Activated CD8-positive, alpha-beta memory T cell treated with anti-CD3 and anti-CD28 coated beads for 48 hours (primary cell): ENCODE results near the gene TNFAIP2.

Source experiments
- DNase-seq, 3 experiments: peaks; one replicate each; pipeline ENCODE4 v3.0.0-alpha.2; 2020; ENCODE audit warnings: low read depth in 2 of 3, low spot score in 2 of 3

Gene TNFAIP2

DNA sequence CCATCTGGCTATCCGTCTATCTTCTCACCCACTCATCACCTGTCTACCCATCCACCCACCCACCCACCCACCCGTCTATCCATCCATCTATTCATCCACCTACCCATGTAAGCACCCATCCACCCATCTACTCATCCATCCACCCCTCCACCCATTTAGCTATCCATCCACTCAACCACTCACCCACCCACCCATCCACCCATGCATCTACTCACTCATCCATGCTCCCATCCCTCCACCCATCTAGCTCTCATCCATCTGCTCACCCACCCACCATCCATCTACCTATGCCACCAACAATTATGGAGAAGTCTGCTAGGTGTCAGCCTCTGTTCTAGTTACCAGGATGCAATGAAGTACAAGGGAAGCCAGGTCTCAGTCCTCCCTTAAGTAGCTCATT is 11.1 kb downstream of the TNFAIP2 start:
- DNase-seq, result no peak

DNA sequence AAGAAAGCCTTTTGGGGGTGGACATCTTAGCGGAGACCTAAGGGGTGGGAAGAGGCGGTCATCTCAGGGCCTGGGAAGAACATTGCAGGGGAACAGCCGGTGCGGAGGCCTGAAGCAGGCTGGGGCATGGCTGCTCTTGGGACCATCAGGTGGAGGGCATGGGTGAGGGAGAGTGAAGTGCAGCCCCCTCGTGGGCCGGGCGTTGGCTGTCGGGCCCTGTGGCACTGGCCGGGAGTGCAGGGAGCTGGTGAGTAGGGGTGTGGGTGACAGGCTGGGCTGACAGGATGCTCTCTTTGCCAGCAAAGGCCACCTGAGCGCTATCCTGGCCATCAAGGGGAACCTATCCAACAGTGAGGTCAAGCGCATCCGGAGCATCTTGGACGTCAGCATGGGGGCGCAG is 11.7 kb downstream of the TNFAIP2 start:
- DNase-seq, result no peak

DNA sequence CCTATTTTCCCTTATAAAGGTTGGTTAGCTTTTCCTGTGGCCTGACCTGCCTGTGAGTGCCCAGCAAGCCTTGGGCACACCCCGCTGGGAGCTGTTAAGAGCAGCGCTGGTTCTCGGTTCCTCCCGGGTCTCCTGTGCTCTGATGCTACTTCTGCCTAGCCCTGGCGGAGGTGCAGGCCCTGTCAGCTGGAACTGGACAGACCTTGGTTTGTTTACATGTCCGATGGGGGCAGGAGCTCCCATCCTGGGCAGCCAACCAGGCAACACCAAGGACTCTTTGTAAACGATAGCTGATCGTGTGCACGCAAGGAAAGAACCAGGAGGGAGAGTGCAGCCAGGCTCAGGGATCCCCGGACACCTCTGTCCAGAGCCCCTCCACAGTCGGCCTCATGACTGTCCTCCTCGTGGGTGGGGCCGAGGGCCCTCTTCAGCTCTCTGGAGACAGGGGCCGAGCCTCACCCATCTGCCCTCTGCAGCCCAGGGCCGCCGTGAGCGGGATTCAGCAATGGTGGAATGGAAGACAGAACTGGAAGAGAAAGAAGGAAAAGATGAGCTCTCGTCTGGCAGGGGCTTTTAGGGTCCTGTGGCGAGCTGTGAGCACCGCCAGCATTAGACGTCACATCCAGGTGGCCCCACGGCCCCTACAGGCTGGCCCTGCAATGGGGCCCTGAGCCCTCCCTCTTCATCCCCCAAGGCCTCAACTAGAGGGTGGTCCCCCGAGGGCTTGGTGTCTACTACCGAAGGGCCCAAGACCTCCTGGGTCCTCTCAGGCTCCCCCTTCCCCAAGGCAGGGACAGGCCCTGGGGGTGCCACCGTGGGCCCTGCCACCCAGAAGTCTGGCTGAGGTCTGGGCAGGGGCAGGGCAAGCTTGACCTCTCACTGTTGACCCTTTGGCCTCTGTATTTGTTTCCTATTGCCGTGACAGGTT is 12.3 kb downstream of the TNFAIP2 start:
- DNase-seq, result no peak

DNA sequence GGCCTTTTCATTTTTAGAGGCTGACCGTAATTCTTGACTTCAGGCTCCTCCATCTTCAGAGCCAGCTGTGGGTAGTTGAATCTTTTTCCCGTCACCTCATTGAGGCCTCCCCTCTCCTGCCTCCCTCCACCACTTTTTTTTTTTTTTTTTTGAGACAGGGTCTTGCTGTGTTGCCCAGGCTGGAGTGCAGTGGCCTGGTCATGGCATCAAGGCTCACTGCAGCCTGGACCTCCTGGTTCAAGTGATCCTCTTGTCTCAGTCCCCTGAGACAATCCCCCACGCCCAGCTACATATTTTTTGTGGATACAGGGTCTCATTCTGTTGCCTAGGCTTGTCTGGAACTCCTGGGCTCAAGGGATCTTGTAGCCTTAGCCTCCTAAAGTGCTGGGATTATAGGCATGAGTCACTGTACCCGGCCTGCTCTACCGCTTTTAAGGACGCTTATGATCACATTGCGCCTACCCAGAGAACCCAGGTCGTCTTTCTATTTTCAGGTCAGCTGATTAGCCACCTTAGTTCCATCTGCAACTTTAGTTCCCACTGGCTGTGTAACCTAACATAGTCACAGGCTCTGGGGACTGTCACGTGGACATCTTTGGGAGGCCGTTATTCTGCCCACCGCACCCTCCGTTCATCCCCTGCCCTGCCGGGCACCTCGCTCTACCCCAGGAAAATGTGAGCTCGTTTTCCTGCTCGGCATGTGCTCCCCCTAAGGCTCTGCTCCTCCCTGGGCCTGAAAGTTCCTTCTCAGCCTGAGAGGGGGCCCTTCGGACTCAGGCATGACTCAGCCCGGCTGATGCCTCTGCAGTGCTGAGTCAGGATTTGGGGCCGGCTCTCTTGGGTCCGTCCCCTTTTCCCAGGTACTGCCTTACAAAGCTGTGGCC is 13.4 kb downstream of the TNFAIP2 start:
- no peak for DNase-seq

GRCh38 chr14:103137689-103138300 is 14.5 kb downstream of the TNFAIP2 start:
- DNase-seq, result no peak

DNA sequence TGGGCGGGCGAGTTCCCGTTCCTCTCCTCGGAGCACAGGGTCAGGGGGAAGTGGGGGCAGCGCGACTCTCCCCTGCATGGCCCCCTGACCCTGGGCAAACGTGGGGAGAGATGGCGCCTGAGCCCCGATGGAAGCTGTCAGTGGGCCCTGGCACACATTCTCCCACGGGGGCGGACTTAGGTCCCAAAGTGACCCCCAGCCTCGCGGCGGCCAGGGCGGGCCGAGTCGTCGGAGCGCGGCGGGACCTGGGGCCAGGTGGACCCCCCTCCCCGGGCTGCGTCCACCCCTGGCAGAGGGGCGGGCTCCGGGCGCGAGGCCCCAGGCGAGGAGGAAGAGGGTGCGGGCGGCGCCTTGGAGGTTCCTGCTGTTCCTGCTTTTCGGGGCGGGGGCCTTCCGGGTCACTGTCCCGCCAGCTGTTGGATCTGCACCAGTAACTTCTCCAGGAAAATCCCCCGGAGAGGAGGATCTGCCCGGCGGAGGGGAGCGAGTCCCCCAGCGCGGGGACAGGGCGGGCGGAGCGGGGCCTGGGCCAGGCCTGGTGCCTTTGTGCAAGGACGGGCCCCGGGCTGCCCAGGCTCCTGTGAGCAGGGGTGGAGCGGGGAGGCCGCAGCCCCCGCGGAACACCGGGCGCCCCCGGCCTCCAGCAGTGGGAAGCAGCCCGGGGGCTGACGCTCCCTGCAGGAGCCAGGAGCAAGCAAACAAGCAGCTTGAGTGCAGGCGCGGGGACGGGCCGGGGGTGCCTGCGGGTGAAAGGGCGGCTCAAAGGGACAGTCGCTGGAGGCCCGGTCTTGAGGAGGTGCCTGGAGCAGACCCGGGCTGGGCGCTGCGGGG is 15.3 kb downstream of the TNFAIP2 start:
- DNase-seq, result no peak

- no peak for DNase-seq
These were observed 16.1 kb downstream of the TNFAIP2 start for GRCh38 chr14:103139132-103140025.

DNA sequence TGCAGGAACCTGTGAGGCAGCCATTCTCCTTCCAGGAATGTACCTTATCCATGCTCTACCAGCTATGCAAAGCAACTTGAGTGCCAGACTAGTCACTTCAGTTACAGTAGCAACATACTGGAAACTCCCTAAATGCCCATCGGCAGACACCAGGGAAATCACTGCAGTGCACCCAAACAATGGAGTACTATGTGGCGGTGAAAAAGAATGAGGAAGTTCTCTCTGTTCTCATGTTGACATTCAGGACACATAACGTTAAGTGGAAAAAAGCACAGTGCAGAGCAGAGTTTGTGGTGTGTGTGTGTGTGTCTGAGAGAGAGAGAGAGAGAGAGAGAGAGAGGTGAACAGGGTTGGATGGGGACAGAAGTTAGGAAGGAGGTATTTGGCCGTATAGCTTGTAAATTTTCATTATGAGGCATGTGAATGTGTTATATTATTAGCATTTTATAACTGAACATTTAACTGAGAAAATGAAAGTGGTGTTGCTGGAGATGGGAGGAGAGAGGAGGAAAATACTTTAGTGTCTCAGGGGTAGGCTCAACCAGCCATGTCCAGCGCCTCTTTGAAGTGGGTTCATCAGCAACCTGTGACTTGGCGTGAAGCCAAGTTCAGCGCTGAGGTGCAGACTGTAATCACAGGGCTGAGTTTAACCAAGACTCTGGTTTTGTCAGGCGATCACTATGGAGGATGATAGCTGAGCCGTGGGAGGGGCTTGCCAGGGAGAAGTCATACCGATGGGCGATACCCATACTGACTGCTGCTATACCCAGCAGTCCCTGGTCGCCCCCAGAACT is 17.3 kb downstream of the TNFAIP2 start:
- DNase-seq, result no peak

GRCh38 chr14:103141117-103141796 is 18.0 kb downstream of the TNFAIP2 start:
- DNase-seq, result peak in 1 of 3 experiments; percentile 16

GRCh38 chr14:103142026-103142425 is 18.8 kb downstream of the TNFAIP2 start:
- no peak for DNase-seq

GRCh38 chr14:103142721-103143302 is 19.6 kb downstream of the TNFAIP2 start:
- DNase-seq, result no peak

GRCh38 chr14:103143506-103143905 is 20.2 kb downstream of the TNFAIP2 start:
- no peak for DNase-seq

- no peak for DNase-seq
These were observed 20.8 kb downstream of the TNFAIP2 start for GRCh38 chr14:103144085-103144484.

GRCh38 chr14:103146141-103146709 is 23.0 kb downstream of the TNFAIP2 start:
- DNase-seq, result no peak

DNA sequence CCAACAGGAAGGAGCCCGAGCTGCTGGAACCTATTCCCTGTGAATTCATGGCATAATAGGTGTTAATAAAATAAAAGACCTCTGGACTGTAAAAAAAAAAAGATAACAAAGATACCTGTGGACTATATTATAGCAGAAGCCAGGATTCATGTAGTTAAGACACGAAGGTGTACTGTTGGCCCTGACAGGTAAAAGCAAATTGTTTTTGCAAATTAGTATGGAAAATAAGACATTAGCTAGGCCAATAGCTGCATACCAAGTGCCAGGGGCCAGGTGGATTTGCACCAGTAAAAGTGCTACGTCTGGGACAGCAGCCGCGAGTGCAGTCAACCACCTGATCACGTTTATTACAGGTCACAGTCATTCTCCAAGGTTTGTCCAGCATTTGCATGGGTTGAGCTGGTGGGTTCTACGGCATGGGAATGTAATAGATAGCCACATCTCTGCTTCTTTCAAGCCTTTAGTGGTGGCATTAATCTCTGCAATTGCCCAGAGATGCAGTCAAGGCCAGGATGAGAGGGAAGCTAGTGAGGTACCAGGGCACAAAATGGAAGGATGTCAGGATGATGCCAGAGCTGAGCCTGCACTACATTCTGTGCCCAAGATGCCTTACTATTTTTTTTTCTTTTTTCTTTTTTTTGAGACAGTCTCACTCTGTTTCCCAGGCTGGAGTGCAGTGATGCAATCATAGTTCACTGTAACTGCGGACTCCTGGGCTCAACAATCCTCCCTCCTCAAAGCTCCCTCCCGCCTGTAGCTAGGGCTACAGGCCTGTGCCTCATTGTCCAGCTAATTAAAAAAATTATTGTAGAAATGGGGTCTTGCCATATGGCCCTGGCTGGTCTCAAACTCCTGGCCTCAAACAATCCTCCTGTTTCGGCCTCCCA is 26.3 kb downstream of the TNFAIP2 start:
- no peak for DNase-seq

- no peak for DNase-seq
These were observed 28.1 kb downstream of the TNFAIP2 start for GRCh38 chr14:103151270-103151945.
